22Rv1 (cell line): ENCODE measurements around the gene IQSEC1.

Experiments used
- CTCF ChIP-seq: fragments of 450-650 bp; IDR thresholded peaks from 2 replicates; pipeline ENCODE4 v1.5.1; 2017; ENCODE audit warnings: mild to moderate bottlenecking
- ZFX ChIP-seq: fragments of 450-650 bp; IDR thresholded peaks from 2 replicates; pipeline ENCODE4 v1.6.1; 2017; ENCODE audit warnings: antibody characterized with exemption, borderline replicate concordance

GRCh38 chr3:12981306-12982275, 91.6 kb downstream of the IQSEC1 start:
- TF ChIP-seq CTCF (no peak), ZFX (no peak)
